Heart right ventricle (tissue), 16 donors: ENCODE measurements around the gene SLFNL1. TPM values are rescaled to one million over a fixed set of nuclear protein-coding genes. Genes with fewer than 3 reads are reported as not detected.
A peak's percentile ranks its signal among the peaks of the same experiment; 100 is the strongest.

Source experiments
- ATAC-seq, 8 donors: fragments of 200-7000 bp; cut with Tn5 transposase; one replicate each; pipeline ENCODE4 v1.9.1; 2020; ENCODE audit warnings: mild to moderate bottlenecking in 8 of 8, moderate library complexity in 8 of 8, moderate number of reproducible peaks in 1 of 8
- DNase-seq, 2 donors: peaks; one replicate each; pipeline ENCODE4 v3.0.0-alpha.2; 2020
- H3K27ac ChIP-seq, 10 donors: fragments of 200-600 bp; sonication (generic) in 2 of 10; one replicate each; pipeline versions ENCODE4 v1.5.0 to v1.8.0; 2020 to 2022; ENCODE audit warnings: mild to moderate bottlenecking in 3 of 10
- H3K27me3 ChIP-seq, 7 donors: fragments of 200-600 bp; one replicate each; pipeline ENCODE4 v1.8.0; 2021 to 2022; ENCODE audit warnings: mild to moderate bottlenecking in 2 of 7
- H3K36me3 ChIP-seq, 9 donors: fragments of 200-600 bp; sonication (generic) in 1 of 9; one replicate each; pipeline versions ENCODE4 v1.5.0 to v1.8.0; 2020 to 2022; ENCODE audit warnings: mild to moderate bottlenecking in 2 of 9
- H3K4me1 ChIP-seq, 9 donors: fragments of 200-600 bp; sonication (generic) in 1 of 9; one replicate each; pipeline versions ENCODE4 v1.5.0 to v1.8.0; 2020 to 2022; ENCODE audit warnings: mild to moderate bottlenecking in 4 of 9
- H3K4me3 ChIP-seq, 10 donors: fragments of 200-600 bp; sonication (generic) in 2 of 10; one replicate each; pipeline versions ENCODE4 v1.5.0 to v1.8.0; 2020 to 2022; ENCODE audit warnings: mild to moderate bottlenecking in 7 of 10, moderate library complexity in 2 of 10
- H3K9me3 ChIP-seq, 11 donors: fragments of 200-600 bp in 10 of 11; sonication (generic) in 2 of 11; one replicate each; pipeline versions ENCODE4 v1.5.0 to v1.8.0; 2013 to 2022; ENCODE audit warnings: mild to moderate bottlenecking in 2 of 11, control low read depth in 1 of 11, moderate library complexity in 1 of 11
- WGBS, 2 donors: extraction: QIAGEN DNeasy Blood & Tissue Kit; methylation state at CpG; one replicate each; pipeline ENCODE4 v1.1.7; 2013; ENCODE audit warnings: inconsistent platforms in 1 of 2; 5-methylcytosine and 5-hydroxymethylcytosine counted together
- intact Hi-C, 10 donors: fragments of 100-400 bp; cut with DNase I; formaldehyde crosslinking; loops; one replicate each; pipeline versions ENCODE4 v1.11.1 to v1.14.2; 2022
- polyA plus RNA-seq, 2 donors: library from polyadenylated mRNA; stranded (reverse); fragments of 200-250 nt; gene quantifications; one replicate each; pipeline ENCODE4 v1.2.3, GENCODE V29; 2013
- total RNA-seq, 10 donors: library from RNA; stranded (reverse); fragmentation: NEBNext Ultra II Directional in 3 of 10; extraction: Animal tissue kit (Norgen Biotek cat#: 25700) in 3 of 10; gene quantifications; one replicate each; pipeline versions ENCODE4 v1.2.1 to v1.2.4, GENCODE V29; 2021 to 2023
- TF ChIP-seq, protein P1 (sequence below), 9 donors: fragments of 200-600 bp; sonication (generic) in 2 of 9; IDR thresholded peaks; one replicate each; pipeline versions ENCODE4 v1.5.0 to v1.8.0; 2021 to 2022; ENCODE audit warnings: antibody characterized with exemption in 9 of 9, mild to moderate bottlenecking in 5 of 9, moderate library complexity in 1 of 9
- donor health status: Arrhythmogenic right ventricular cardiomyopathy.
- donor health status: ischemic (EF 13 %, LVEDD 7.1; RV severe dilation, severe dysfunction).
- donor health status: healthy with polysubstance abuse.
- donor health status: DM: no; HTN: yes; CAD: no.
- donor health status: DM: no; HTN: no; CAD: no.
- donor health status: ischemic (EF 25% LVEDD 6.9; RV normal size, moderate dysfunction).
- donor health status: ischemic (EF 25% LVEDD 5.7; RV mildly dilated, moderate dysfunction).
- donor health status: healthy.
- donor health status: DM: yes; HTN: yes; CAD: no.
- donor health status: Ischemic cardiomyopathy.
- donor health status: ischemic (EF 35%, LVEDD 5.7; RV mildly dilated, moderate dysfunction).
- donor health status: nonischemic (EF 11% LVEDD 7.7; RV severe dilation, severe dysfunction).
- donor health status: DM: yes; HTN: yes; CAD: no.
- donor health status: PGD.
- donor health status: ischemic (EF 29% LVEDD 5.4; RV normal size, mild dysfunction).
- donor health status: nonischemic (EF 23%, LVEDD 6.1; RV moderate dilation, normal function).

The SLFNL1 gene
- total and polyA plus RNA-seq, 12 donors: 0.13 to 0.45 (median 0.22) TPM; not detected in 1

DNA sequence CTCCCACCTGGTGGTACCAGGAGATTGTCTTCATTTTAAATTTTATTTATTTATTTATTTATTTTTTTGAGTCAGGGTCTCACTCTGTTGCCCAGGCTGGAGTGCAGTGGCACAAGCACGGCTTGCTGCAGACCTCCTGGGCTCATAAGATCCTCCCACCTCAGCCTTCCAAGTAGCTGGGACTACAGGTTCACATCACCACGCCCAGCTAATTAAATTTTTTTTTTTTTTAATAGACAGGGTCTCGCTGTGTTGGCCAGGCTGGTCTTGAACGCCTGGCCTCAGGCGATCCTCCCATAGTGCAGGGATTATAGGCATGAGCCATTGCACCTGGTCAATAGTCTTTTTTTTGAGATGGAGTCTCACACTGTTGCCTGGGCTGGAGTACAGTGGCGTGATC lies 8.5 kb downstream of the SLFNL1 start:
- TF ChIP-seq, protein P1, sequence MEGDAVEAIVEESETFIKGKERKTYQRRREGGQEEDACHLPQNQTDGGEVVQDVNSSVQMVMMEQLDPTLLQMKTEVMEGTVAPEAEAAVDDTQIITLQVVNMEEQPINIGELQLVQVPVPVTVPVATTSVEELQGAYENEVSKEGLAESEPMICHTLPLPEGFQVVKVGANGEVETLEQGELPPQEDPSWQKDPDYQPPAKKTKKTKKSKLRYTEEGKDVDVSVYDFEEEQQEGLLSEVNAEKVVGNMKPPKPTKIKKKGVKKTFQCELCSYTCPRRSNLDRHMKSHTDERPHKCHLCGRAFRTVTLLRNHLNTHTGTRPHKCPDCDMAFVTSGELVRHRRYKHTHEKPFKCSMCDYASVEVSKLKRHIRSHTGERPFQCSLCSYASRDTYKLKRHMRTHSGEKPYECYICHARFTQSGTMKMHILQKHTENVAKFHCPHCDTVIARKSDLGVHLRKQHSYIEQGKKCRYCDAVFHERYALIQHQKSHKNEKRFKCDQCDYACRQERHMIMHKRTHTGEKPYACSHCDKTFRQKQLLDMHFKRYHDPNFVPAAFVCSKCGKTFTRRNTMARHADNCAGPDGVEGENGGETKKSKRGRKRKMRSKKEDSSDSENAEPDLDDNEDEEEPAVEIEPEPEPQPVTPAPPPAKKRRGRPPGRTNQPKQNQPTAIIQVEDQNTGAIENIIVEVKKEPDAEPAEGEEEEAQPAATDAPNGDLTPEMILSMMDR (IDR thresholded peaks at IDR 0.05): no peak
- ATAC-seq (no peak), DNase-seq (no peak)
- H3K27me3 ChIP-seq: no peaks in the 10 kb centered on the region
- no peaks in the 10 kb centered on the region for H3K9me3 ChIP-seq
- H3K4me3 ChIP-seq: no peak overlapping the region
- 93 to 95% methylated on average over 6 of the region's 6 CpGs for WGBS, 2 donors
- peak overlapping the region in 7 of 10 donors; percentile 48 to 87 (median 70) for H3K27ac ChIP-seq
- peaks cover 6 to 36% (median 22%) of the 10 kb centered on the region in 9 donors for H3K4me1 ChIP-seq
- intact Hi-C loops: no loop called here
- H3K36me3 ChIP-seq: peaks cover 0 to 74% (median 23%) of the 10 kb centered on the region in 9 donors

DNA sequence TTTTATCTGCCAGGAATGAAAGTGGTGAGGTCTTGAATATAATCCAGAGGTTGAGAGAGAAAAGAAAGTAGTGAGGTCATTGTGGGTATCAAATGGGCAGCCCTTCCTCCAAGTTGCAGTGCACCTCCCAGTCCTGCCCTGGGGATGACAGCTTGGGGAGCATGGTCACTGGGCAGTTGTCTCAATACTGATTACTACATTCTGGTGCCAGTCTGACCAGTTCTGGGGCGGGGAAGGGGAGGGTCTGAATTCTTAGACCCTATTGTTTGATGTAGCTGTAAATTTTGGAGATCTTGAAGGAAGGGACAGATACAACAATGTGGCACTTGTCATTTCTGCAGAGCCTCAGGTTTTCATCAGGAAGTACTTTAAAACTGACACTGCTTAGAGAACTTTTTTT lies 11.2 kb downstream of the SLFNL1 start:
- no peak for DNase-seq
- TF ChIP-seq, protein P1 (IDR thresholded peaks at IDR 0.05): no peak
- H3K9me3 ChIP-seq: no peaks in the 10 kb centered on the region

DNA sequence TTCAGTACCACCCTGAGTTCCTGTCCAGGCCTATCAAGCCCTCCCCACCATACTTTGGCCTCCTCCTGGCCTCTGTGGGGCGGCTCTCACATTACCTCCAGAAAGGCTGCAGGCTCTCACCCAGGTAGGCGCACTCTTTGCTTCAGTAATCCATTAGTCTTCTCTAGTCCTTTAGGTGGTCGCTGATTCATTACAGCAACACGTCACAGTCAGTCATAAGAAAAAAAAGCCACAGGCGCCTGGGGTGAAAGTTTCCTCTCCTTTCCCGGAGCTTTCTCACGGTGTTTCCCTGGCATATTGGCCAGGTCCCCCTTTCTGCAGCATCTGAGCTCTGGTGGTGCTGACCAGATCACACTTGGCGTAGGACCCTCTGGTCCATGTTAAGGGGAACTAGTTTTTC lies 12.1 kb downstream of the SLFNL1 start:
- Histone ChIP-seq H3K36me3 (peaks cover 0 to 88% (median 23%) of the 10 kb centered on the region in 9 donors), H3K4me1 (peaks cover 0 to 18% (median 11%) of the 10 kb centered on the region in 9 donors), H3K27me3 (no peaks in the 10 kb centered on the region), H3K4me3 (no peak overlapping the region), H3K27ac (no peak overlapping the region), H3K9me3 (no peaks in the 10 kb centered on the region)
- intact Hi-C loops: no loop called here
- TF ChIP-seq, protein P1 (IDR thresholded peaks at IDR 0.05): no peak
- DNase-seq (no peak), ATAC-seq (no peak)
- 97% methylated on average over 8 of the region's 8 CpGs for WGBS, 2 donors

More for the DNA sequence above, 11.2 kb downstream of the SLFNL1 start:
- no peak for ATAC-seq
- 91 to 100% methylated on average over 1 of the region's 1 CpG for WGBS, 2 donors
- H3K36me3 ChIP-seq: peaks cover 0 to 80% (median 23%) of the 10 kb centered on the region in 9 donors
- intact Hi-C loops: no loop called here
- no peak overlapping the region for H3K27ac ChIP-seq
- H3K4me1 ChIP-seq: peaks cover 3 to 27% (median 19%) of the 10 kb centered on the region in 9 donors
- no peaks in the 10 kb centered on the region for H3K27me3 ChIP-seq
- no peak overlapping the region for H3K4me3 ChIP-seq

DNA sequence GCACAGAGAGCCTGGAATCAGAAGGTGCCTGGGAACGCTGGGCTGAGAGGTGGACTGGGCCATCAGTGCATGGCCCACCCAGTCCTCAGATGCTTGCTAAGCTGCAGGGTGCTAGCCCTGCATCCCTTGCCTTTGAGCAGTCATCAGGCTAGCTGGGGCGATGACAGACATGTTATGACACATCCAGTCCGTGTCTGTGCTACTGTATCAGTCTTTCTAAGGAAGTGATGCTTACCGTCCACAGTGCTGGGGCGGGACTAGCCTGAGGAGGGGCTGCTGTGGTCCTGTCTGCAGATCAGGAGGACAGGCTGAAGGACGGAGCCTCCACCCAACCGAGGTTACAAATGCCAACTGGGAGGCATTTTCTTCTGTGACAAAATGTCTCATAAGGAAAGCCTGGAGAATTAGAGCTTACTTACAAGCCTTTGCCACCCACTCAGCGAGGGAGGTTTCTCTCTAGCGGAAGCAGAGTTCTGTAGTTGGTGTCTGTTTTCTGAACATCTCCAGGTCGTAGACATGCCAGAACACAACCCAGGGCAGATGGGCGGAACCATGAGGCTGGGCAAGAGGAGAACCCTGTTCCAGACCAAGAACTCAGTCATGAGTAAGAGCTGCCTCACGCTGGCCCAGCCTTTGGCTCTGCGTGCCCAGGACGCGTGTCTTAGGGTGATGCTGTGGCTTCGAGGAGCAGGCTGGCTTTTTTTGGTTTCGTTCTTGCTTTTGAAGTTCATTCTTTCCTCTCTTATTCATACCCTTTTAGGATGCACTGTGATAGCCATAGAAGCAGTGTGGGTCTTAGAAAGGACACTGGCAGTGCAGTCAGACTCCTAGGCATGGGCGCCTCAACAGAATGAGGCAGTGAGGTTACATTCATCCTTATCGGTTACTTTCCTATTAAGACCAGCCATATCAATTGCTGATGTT lies 14.3 kb downstream of the SLFNL1 start:
- TF ChIP-seq, protein P1 (IDR thresholded peaks at IDR 0.05): no peak
- H3K4me1 ChIP-seq: peaks cover 6 to 21% (median 12%) of the 10 kb centered on the region in 9 donors
- ATAC-seq (no peak), DNase-seq (no peak)
- intact Hi-C loops: no loop called here
- H3K9me3 ChIP-seq: no peaks in the 10 kb centered on the region
- H3K36me3 ChIP-seq: peaks cover 0 to 95% (median 22%) of the 10 kb centered on the region in 9 donors
- H3K27me3 ChIP-seq: no peaks in the 10 kb centered on the region
- no peak overlapping the region for H3K4me3 ChIP-seq
- WGBS, 2 donors: 89 to 91% methylated on average over 19 of the region's 19 CpGs
- H3K27ac ChIP-seq: no peak overlapping the region
